Mesendoderm (in vitro differentiated cells): ENCODE measurements around the gene UBE2H.
"Not testable (repeated sequence)": the region's sequence is repeated elsewhere in the genome, so short reads cannot be mapped to it uniquely, and the experiment has no call there.

Experiments
- DNase-seq: peaks from one replicate; pipeline ENCODE4 v3.0.0; 2013
- H2AK5ac ChIP-seq: 2 replicates; pipeline ENCODE4 v1.6.1; 2013; ENCODE audit warnings: low read length, inconsistent platforms
- H2BK120ac ChIP-seq: 2 replicates; pipeline ENCODE4 v1.6.1; 2013; ENCODE audit warnings: low read depth, mild to moderate bottlenecking, low read length, moderate library complexity, mixed read lengths
- H2BK15ac ChIP-seq: replicated peaks from 2 replicates; pipeline ENCODE4 v1.6.1; 2013; ENCODE audit warnings: low read depth, mild to moderate bottlenecking, moderate library complexity
- H2BK5ac ChIP-seq: 2 replicates; pipeline ENCODE4 v1.6.1; 2013; ENCODE audit warnings: low read length, inconsistent platforms
- H3K18ac ChIP-seq: 2 replicates; pipeline ENCODE4 v1.6.1; 2013; ENCODE audit warnings: mild to moderate bottlenecking, low read length, mixed read lengths
- H3K23ac ChIP-seq: one replicate; pipeline ENCODE4 v1.6.1; 2013; ENCODE audit warnings: low read length
- H3K27ac ChIP-seq: 2 replicates; pipeline ENCODE4 v1.5.1; 2013; ENCODE audit warnings: low read depth, mild to moderate bottlenecking, inconsistent platforms, low read length, moderate library complexity
- H3K27me3 ChIP-seq: 2 replicates; pipeline ENCODE4 v1.6.1; 2013; ENCODE audit warnings: low read length, control low read depth, mild to moderate bottlenecking, inconsistent platforms; ENCODE audit not compliant: insufficient read depth, poor library complexity
- H3K36me3 ChIP-seq: 2 replicates; pipeline ENCODE4 v1.6.1; 2013; ENCODE audit warnings: low read length, inconsistent platforms; ENCODE audit not compliant: control insufficient read depth, insufficient read depth
- H3K4ac ChIP-seq: one replicate; pipeline ENCODE4 v1.6.1; 2013; ENCODE audit warnings: low read depth, mild to moderate bottlenecking, low read length, moderate library complexity
- H3K4me1 ChIP-seq: 2 replicates; pipeline ENCODE4 v1.6.1; 2013; ENCODE audit warnings: low read depth, low read length, inconsistent platforms; ENCODE audit not compliant: control insufficient read depth
- H3K4me2 ChIP-seq: 2 replicates; pipeline ENCODE4 v1.6.1; 2013; ENCODE audit warnings: low read length
- H3K4me3 ChIP-seq: 2 replicates; pipeline ENCODE4 v1.5.1; 2013; ENCODE audit warnings: mild to moderate bottlenecking, low read length
- H3K56ac ChIP-seq: one replicate; pipeline ENCODE4 v1.6.1; 2013; ENCODE audit warnings: low read length
- H3K79me1 ChIP-seq: 2 replicates; pipeline ENCODE4 v1.6.1; 2013; ENCODE audit warnings: low read length, inconsistent platforms
- H3K79me2 ChIP-seq: 2 replicates; pipeline ENCODE4 v1.6.1; 2013; ENCODE audit warnings: mild to moderate bottlenecking, low read length; ENCODE audit not compliant: control insufficient read depth, insufficient read depth
- H3K9ac ChIP-seq: 2 replicates; pipeline ENCODE4 v1.6.1; 2013; ENCODE audit warnings: low read length, inconsistent platforms
- H4K5ac ChIP-seq: one replicate; pipeline ENCODE4 v1.6.1; 2013; ENCODE audit warnings: low read length
- H4K8ac ChIP-seq: one replicate; pipeline ENCODE4 v1.6.1; 2013; ENCODE audit warnings: low read depth, mild to moderate bottlenecking, control low read depth, low read length, moderate library complexity
- WGBS: extraction: QIAGEN DNeasy Blood & Tissue Kit; methylation state at CpG from one replicate; pipeline ENCODE4 v1.1.7; 2013; ENCODE audit warnings: low lambda C conversion rate, missing lambda C conversion rate; ENCODE audit not compliant: insufficient coverage; ENCODE audit errors: extremely low coverage; 5-methylcytosine and 5-hydroxymethylcytosine counted together

Gene UBE2H

DNA sequence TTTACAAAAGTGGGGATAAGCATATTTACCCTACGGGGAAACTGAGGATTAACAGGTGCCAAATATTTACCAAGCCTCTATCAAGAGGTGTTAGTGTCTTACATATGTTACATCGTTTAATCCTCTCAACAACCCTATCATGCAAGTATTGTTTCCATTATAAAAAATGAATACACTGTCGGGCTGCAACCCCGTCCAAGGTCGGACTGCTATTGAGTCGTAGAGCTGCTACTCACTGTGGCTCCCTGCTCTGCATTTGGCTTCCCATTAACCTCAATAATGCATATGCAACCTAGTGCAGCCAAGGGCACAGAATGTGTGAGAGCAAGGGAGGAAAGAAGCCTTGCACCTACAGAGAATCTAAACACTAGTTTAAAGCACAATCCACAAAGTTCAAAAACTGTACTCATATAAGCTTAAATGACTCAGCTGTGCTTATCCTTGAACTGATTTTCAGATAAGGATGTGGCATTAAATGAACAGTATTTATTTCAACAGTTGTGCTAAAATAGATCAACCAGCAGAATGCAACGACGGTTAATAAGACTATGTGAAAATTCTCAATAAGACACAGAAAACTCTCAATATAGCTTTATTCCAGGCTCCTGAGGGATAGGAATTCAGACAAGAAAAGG, 49.9 kb downstream of the UBE2H start:
- no peaks in the 10 kb centered on the region for H3K27me3 ChIP-seq
- H3K36me3 ChIP-seq: no peaks in the 10 kb centered on the region
- no peak overlapping the region for H3K18ac ChIP-seq
- DNase-seq: no peak
- no peak overlapping the region for H3K9ac ChIP-seq
- peaks cover 9% of the 10 kb centered on the region for H3K79me1 ChIP-seq
- no peak overlapping the region for H3K4ac ChIP-seq
- no peak overlapping the region for H2AK5ac ChIP-seq
- H4K5ac ChIP-seq: no peak overlapping the region
- no peak overlapping the region for H3K56ac ChIP-seq
- no peak overlapping the region for H3K27ac ChIP-seq
- no peak overlapping the region for H3K4me3 ChIP-seq
- no peak overlapping the region for H3K23ac ChIP-seq
- no peak overlapping the region for H2BK120ac ChIP-seq
- no CpG with 5 or more reads among the region's 8 CpGs for WGBS
- no peak overlapping the region for H2BK15ac ChIP-seq
- H2BK5ac ChIP-seq: no peak overlapping the region
- H3K4me1 ChIP-seq: no peaks in the 10 kb centered on the region
- H4K8ac ChIP-seq: no peak overlapping the region
- H3K4me2 ChIP-seq: no peak overlapping the region
- peaks cover 6% of the 10 kb centered on the region for H3K79me2 ChIP-seq

DNA sequence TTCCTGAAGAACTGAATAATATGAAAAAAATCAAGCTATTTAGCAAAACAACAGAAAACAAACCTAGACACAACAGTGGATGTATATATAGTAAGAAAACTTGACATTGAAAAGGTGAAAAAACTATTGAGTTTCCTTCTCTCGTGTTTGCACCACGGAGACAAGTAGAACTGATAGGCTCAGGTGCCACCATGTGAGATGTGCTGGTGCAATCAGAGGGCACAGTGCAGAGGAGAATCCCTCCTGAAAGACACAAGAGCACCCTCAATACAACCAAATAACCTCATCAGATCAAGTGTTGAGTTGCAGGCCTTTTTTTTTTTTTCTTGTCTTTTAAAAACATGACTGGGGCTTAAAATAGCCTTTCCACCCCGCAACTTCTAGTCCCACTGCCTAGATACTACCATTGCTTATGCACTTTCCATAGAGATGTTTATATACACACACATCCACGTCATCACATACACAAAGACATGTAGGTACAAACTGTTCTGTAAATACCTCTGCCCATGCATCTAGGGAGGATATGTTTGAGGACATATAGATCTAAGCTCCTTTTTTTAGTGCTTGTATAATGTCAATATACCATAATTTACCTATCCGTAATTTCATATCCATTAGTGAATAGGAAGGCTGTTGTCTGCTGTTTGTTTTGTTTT, 54.1 kb downstream of the UBE2H start:
- no peaks in the 10 kb centered on the region for H3K4me1 ChIP-seq
- no peaks in the 10 kb centered on the region for H3K36me3 ChIP-seq
- H2BK120ac ChIP-seq: no peak overlapping the region
- H3K4me3 ChIP-seq: no peak overlapping the region
- peaks cover 7% of the 10 kb centered on the region for H3K79me1 ChIP-seq
- no peaks in the 10 kb centered on the region for H3K27me3 ChIP-seq
- DNase-seq: no peak
- no CpG with 5 or more reads among the region's 5 CpGs for WGBS
- H3K18ac ChIP-seq: no peak overlapping the region
- no peak overlapping the region for H4K5ac ChIP-seq
- no peak overlapping the region for H2BK5ac ChIP-seq
- no peak overlapping the region for H3K23ac ChIP-seq
- no peak overlapping the region for H2AK5ac ChIP-seq
- H2BK15ac ChIP-seq: no peak overlapping the region
- no peak overlapping the region for H3K9ac ChIP-seq
- H4K8ac ChIP-seq: no peak overlapping the region
- no peak overlapping the region for H3K4me2 ChIP-seq
- H3K4ac ChIP-seq: no peak overlapping the region
- H3K56ac ChIP-seq: no peak overlapping the region
- H3K27ac ChIP-seq: no peak overlapping the region
- peaks cover 4% of the 10 kb centered on the region for H3K79me2 ChIP-seq

DNA sequence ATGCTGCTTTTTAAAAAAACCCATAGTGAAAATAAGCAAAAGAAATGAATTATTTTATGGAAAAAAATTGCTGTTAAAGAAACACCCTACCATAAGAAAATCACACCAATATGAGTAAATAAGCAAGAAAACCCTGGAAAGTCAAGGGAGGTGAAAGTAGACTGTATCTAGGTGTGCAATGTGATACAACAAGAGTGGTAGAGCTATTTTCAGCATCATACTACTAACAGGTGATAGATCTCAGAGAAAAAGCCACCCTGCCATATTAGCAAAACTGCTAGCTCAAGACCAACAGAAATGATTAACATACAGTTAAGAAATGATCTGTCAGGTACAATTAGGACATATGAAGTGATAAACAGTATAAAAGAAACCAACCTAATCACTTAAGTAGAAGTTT, 54.8 kb downstream of the UBE2H start:
- H3K27ac ChIP-seq: no peak overlapping the region
- H3K79me2 ChIP-seq: peaks cover 4% of the 10 kb centered on the region
- H3K4me1 ChIP-seq: no peaks in the 10 kb centered on the region
- no peaks in the 10 kb centered on the region for H3K27me3 ChIP-seq
- no peak overlapping the region for H2BK15ac ChIP-seq
- no peaks in the 10 kb centered on the region for H3K36me3 ChIP-seq
- H3K23ac ChIP-seq: no peak overlapping the region
- H2AK5ac ChIP-seq: no peak overlapping the region
- H3K56ac ChIP-seq: no peak overlapping the region
- no peak for DNase-seq
- no peak overlapping the region for H2BK5ac ChIP-seq
- no peak overlapping the region for H3K4me3 ChIP-seq
- no peak overlapping the region for H4K5ac ChIP-seq
- H3K9ac ChIP-seq: no peak overlapping the region
- no peak overlapping the region for H3K18ac ChIP-seq
- H2BK120ac ChIP-seq: no peak overlapping the region
- no peak overlapping the region for H3K4ac ChIP-seq
- peaks cover 7% of the 10 kb centered on the region for H3K79me1 ChIP-seq
- no peak overlapping the region for H3K4me2 ChIP-seq
- no peak overlapping the region for H4K8ac ChIP-seq

DNA sequence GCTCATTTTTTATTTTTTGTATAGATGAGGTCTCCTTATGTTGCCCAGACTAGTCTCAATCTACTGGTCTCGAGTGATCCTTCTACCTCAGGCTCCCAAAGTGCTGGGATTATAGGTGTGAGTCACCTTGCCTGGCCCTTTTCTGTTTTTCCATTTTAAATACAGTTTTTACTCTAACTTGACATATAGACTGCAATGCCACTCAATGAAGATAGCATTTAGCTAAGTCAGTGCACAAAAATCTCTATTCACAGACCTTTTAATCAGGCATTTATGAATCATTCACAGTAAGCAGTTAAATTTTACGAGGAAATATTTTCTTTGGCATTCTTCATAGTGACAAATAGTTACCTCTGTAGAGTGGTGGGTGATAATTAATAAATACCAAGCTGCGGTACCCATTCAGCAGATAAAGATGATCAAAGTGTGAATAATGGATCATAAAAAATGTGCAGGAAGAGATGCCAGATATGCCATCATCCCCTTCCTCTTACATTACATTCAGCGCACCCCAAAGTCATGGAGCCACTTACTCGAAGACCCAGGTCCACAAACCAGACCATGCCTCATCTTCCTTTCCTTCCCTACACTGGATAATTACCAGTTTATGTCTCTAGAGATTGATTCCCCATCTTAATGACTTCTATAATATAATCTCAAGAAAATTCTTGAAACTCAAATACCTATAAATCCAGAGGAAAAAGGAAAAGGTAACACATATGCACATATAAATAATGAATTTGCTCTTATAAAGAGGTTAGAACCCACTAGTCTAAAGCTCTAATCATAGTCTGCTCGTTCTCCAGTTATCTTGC, 56.0 kb downstream of the UBE2H start:
- Histone ChIP-seq H2BK15ac (no peak overlapping the region), H3K27ac (no peak overlapping the region), H3K27me3 (no peaks in the 10 kb centered on the region), H2BK5ac (no peak overlapping the region), H3K4me3 (no peak overlapping the region), H3K18ac (no peak overlapping the region), H3K36me3 (no peaks in the 10 kb centered on the region), H3K4me2 (no peak overlapping the region), H3K4ac (no peak overlapping the region), H2BK120ac (no peak overlapping the region), H4K8ac (no peak overlapping the region), H3K23ac (no peak overlapping the region), H3K56ac (no peak overlapping the region), H2AK5ac (no peak overlapping the region), H3K4me1 (no peaks in the 10 kb centered on the region), H3K9ac (no peak overlapping the region), H3K79me2 (peaks cover 4% of the 10 kb centered on the region), H4K5ac (no peak overlapping the region), H3K79me1 (peaks cover 6% of the 10 kb centered on the region)
- no peak for DNase-seq
- no CpG with 5 or more reads among the region's 6 CpGs for WGBS

DNA sequence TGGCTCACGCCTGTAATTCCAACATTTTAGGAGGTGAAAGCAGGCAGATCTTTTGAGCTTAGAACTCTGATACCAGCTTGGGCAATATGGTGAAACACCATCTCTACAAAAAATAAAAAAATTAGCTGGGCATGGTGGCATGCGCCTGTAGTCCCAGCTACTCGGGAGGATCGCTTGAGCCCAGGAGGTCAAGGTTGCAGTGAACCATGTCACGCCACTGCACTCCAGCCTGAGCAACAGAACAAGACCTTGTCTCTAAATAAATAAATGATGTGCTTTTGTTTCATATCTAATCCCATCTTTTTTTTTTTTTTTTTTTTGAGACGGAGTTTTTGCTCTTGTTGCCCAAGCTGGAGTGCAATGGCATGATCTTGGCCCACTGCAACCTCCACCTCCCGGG, 58.6 kb downstream of the UBE2H start:
- H3K56ac ChIP-seq, H3K18ac ChIP-seq, H2BK120ac ChIP-seq, H3K4me3 ChIP-seq, H4K8ac ChIP-seq, H4K5ac ChIP-seq, H3K79me1 ChIP-seq, H3K27me3 ChIP-seq, H3K4me2 ChIP-seq, H2BK15ac ChIP-seq, H3K36me3 ChIP-seq, H3K4me1 ChIP-seq, H3K79me2 ChIP-seq, H2AK5ac ChIP-seq, H3K4ac ChIP-seq, H3K9ac ChIP-seq, H3K27ac ChIP-seq, DNase-seq, H2BK5ac ChIP-seq, H3K23ac ChIP-seq: not testable (repeated sequence)
- no CpG with 5 or more reads among the region's 7 CpGs for WGBS
